ENCODE data around the gene NPC1L1. TPM values are rescaled to one million over a fixed set of nuclear protein-coding genes. Genes with fewer than 3 reads are reported as not detected.

The NPC1L1 gene
- polyA plus RNA-seq, 1 donor (not counting 4 experiments of a cell fraction or from before 2014, with no cell fraction given): 0.01 TPM

DNA sequence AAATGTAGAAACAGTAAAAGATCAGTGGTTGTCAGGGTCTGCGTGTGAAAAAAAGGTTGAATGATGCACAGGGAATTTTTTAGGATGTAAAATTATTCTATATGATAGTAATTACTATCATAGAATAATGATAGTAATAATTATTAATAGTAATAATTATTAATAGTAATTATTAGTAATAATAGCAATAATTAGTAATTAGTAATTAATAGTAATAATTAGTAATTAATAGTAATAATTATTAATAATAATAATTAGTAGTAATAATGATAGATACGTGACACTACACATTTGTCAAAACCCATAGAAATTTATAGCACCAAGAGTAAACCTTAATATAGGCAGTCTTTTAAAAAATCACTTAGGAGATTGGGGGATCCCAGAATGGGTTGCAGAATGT, 46.2 kb downstream of the NPC1L1 start:
- Histone ChIP-seq H3K4me3 (ENCODE audit: control insufficient read depth in 2 of 3, extremely low read depth in 1 of 3, insufficient read depth in 2 of 3, low read depth in 1 of 3, low read length in 3 of 3) (no peak overlapping the region), H2AFZ (ENCODE audit: control insufficient read depth, low read length) (no peak overlapping the region), H3K79me2 (ENCODE audit: control insufficient read depth, insufficient read depth, low read length) (peaks cover 5% of the 10 kb centered on the region), H3K9ac (ENCODE audit: control insufficient read depth, extremely low read depth, insufficient read depth, low read length) (no peak overlapping the region), H3K9me3 (ENCODE audit: control insufficient read depth, low read depth, low read length) (no peaks in the 10 kb centered on the region), H3K4me1 (ENCODE audit: control insufficient read depth, extremely low read depth, insufficient read depth, low read length) (peaks cover 4% of the 10 kb centered on the region), H3K27ac (ENCODE audit: control insufficient read depth, insufficient read depth, low read length) (no peak overlapping the region), H3K36me3 (ENCODE audit: control insufficient read depth in 2 of 2, extremely low read depth in 1 of 2, insufficient read depth in 2 of 2, low read length in 2 of 2) (no peaks in the 10 kb centered on the region), H3K9me1 (ENCODE audit: control insufficient read depth, extremely low read depth, insufficient read depth, low read length) (no peaks in the 10 kb centered on the region), H4K20me1 (ENCODE audit: control insufficient read depth, extremely low read depth, insufficient read depth, low read length) (no peaks in the 10 kb centered on the region), H3K27me3 (ENCODE audit: control insufficient read depth, extremely low read depth, insufficient read depth, low read length) (no peaks in the 10 kb centered on the region), H3K4me2 (ENCODE audit: control insufficient read depth, extremely low read depth, insufficient read depth, low read depth, low read length) (no peak overlapping the region)
- TF ChIP-seq CTCF (optimal IDR thresholded peaks at IDR 0.05 in 1 of 3, IDR thresholded peaks at IDR 0.05 in 1 of 3, conservative IDR thresholded peaks at IDR 0.05 in 1 of 3; ENCODE audit: extremely low read depth in 1 of 3, insufficient read depth in 2 of 3, low read length in 3 of 3): no peak
- no peak for TF ChIP-seq EZH2 (IDR thresholded peaks at IDR 0.05; ENCODE audit: low read length)
- no peak for FAIRE-seq
- DNase-seq (ENCODE audit: low read depth, low spot score): no peak
- dilution Hi-C loops (cut with MboI; ENCODE audit: extremely low pct_ligation_motif_present, low sequenced_read_pairs): no loop called here

DNA sequence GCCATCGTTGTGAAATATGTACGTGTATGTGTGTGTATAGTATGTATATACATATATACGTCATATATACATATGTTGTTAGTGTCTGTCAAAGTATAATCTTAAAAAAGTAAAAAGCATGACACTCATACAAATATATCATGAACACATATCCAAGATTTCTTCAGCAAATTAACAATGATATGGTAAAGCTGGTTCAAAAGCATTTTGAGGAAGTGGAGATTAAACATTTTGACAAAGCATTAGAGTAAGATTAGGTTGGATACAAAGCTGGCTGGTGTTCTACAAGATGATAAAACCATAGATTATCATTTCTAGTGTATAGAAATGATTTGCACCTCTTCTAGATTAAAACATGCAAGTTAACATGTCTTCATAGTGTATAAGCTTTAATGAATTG, 49.9 kb downstream of the NPC1L1 start:
- Histone ChIP-seq H3K36me3 (ENCODE audit: control insufficient read depth in 2 of 2, extremely low read depth in 1 of 2, insufficient read depth in 2 of 2, low read length in 2 of 2) (no peaks in the 10 kb centered on the region), H3K4me3 (ENCODE audit: control insufficient read depth in 2 of 3, extremely low read depth in 1 of 3, insufficient read depth in 2 of 3, low read depth in 1 of 3, low read length in 3 of 3) (peak overlapping the region; percentile 74 to 87 (median 85)), H3K27me3 (ENCODE audit: control insufficient read depth, extremely low read depth, insufficient read depth, low read length) (no peaks in the 10 kb centered on the region), H3K9me3 (ENCODE audit: control insufficient read depth, low read depth, low read length) (no peaks in the 10 kb centered on the region), H3K9ac (ENCODE audit: control insufficient read depth, extremely low read depth, insufficient read depth, low read length) (peak overlapping the region; percentile 96), H4K20me1 (ENCODE audit: control insufficient read depth, extremely low read depth, insufficient read depth, low read length) (no peaks in the 10 kb centered on the region), H3K79me2 (ENCODE audit: control insufficient read depth, insufficient read depth, low read length) (peaks cover 40% of the 10 kb centered on the region), H3K4me2 (ENCODE audit: control insufficient read depth, extremely low read depth, insufficient read depth, low read depth, low read length) (peak overlapping the region; percentile 90), H3K4me1 (ENCODE audit: control insufficient read depth, extremely low read depth, insufficient read depth, low read length) (peaks cover 19% of the 10 kb centered on the region), H3K9me1 (ENCODE audit: control insufficient read depth, extremely low read depth, insufficient read depth, low read length) (no peaks in the 10 kb centered on the region), H3K27ac (ENCODE audit: control insufficient read depth, insufficient read depth, low read length) (peak overlapping the region; percentile 95), H2AFZ (ENCODE audit: control insufficient read depth, low read length) (peak overlapping the region; percentile 94)
- FAIRE-seq (no peak), DNase-seq (ENCODE audit: low read depth, low spot score) (no peak)
- dilution Hi-C loops (cut with MboI; ENCODE audit: extremely low pct_ligation_motif_present, low sequenced_read_pairs): no loop called here
- TF ChIP-seq EZH2 (IDR thresholded peaks at IDR 0.05; ENCODE audit: low read length) (no peak), CTCF (optimal IDR thresholded peaks at IDR 0.05 in 1 of 3, IDR thresholded peaks at IDR 0.05 in 1 of 3, conservative IDR thresholded peaks at IDR 0.05 in 1 of 3; ENCODE audit: extremely low read depth in 1 of 3, insufficient read depth in 2 of 3, low read length in 3 of 3) (no peak)

All from keratinocyte (primary cell).